Measurements from ENCODE around the gene WWC2. TPM values are rescaled to one million over a fixed set of nuclear protein-coding genes. Genes with fewer than 3 reads are reported as not detected.

The WWC2 gene
- total RNA-seq, 1 experiment from 2014 or later = 39.1 TPM

DNA sequence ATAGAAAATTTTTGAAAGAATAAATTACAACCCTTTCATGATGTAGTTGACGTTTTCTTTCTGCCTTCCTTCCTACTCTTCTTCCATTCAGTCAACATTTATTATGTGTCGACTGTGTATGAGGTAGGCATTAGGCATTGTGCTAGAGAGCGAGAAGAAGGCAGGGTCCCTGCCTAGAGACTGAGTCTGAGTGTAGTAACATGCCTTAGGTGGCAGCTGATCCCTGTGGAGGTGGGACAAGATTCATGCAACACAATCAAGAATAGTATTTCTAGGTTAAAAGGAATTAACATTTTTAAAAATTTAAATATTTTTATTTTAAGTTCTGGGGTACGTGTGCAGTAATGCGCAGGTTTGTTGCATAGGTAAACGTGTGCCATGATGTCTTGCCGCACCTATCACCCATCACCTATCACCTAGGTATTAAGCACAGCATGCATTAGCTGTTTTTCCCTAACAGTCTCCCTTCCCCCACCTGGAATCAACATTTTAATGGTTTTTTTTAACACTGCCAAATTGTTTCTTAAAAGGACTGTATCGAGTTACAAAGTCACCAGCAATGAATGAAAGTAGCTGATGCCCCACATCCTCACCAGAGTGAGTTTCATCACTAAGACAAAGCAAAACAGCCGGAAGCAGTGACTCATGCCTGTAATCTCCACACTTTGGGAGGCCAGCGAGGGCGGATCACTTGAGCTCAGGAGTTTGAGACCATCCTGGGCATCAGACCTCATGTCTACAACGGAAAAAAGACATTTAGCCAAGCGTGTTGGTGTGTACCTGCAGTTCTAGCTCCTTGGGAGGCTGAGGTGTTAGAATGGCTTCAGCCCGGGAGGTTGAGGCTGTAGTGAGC is 84.0 kb downstream of the WWC2 start (continued):
- peak; percentile 93 for TF ChIP-seq TCF7L2 (IDR thresholded peaks at IDR 0.05; ENCODE audit: borderline replicate concordance, extremely low read depth, insufficient read depth, insufficient read length)
- TF ChIP-seq ELF1 (IDR thresholded peaks at IDR 0.05; ENCODE audit: borderline replicate concordance, low read depth) = no peak
- no peak for TF ChIP-seq POLR2A (IDR thresholded peaks at IDR 0.05; ENCODE audit: borderline replicate concordance, extremely low read depth, insufficient read depth, insufficient read length)

GRCh38 chr4:183183906-183184535 is 85.0 kb downstream of the WWC2 start:
- Histone ChIP-seq H3K79me2 (ENCODE audit: insufficient read depth, low read length) (peaks cover 58% of the 10 kb centered on the region), H3K27ac (ENCODE audit: low read depth, low read length) (no peak overlapping the region; the same call in 1 of the 2 replicates), H3K4me2 (ENCODE audit: low read length) (peak overlapping the region; percentile 56; the same call in 1 of the 2 replicates), H3K36me3 (ENCODE audit: control insufficient read depth in 1 of 2, insufficient read depth in 2 of 2, low read length in 2 of 2) (no peaks in the 10 kb centered on the region), H3K9me3 (ENCODE audit: control insufficient read depth in 1 of 2, insufficient read depth in 1 of 2, low read depth in 1 of 2, low read length in 2 of 2) (no peaks in the 10 kb centered on the region), H3K4me1 (ENCODE audit: control insufficient read depth in 1 of 2, insufficient read depth in 2 of 2, low read length in 2 of 2) (peaks cover 12 to 25% of the 10 kb centered on the region in 2 experiments), H3K9ac (ENCODE audit: low read length) (no peak overlapping the region), H3K4me3 (replicated peaks in 1 of 2; ENCODE audit: low read depth in 1 of 2, low read length in 2 of 2) (no peak overlapping the region), H3K27me3 (ENCODE audit: insufficient read depth, low read length) (no peaks in the 10 kb centered on the region), H2AFZ (ENCODE audit: low read depth, low read length, poor library complexity, severe bottlenecking) (no peak overlapping the region), H3K9me2 (ENCODE audit: insufficient read depth) (no peaks in the 10 kb centered on the region), H4K20me1 (ENCODE audit: insufficient read depth) (no peaks in the 10 kb centered on the region)
- no TSS peak for BruUV-seq (replicated peaks)
- RAD21 ChIA-PET (ENCODE audit: low non-redundant PET in 1 of 2, low total read pairs in 2 of 2, uncharacterized antibody in 2 of 2, unreplicated experiment in 2 of 2) = no interaction called here
- DNase-seq (ENCODE audit: low read depth, low spot score) = no peak
- CTCF ChIA-PET = no interaction called here
- POLR2A ChIA-PET = no interaction called here
- TF ChIP-seq CBX3 (IDR thresholded peaks at IDR 0.05; ENCODE audit: low read depth) (no peak), SIN3A (IDR thresholded peaks at IDR 0.05; ENCODE audit: low read depth) (no peak), POLR2A (IDR thresholded peaks at IDR 0.05; ENCODE audit: borderline replicate concordance, extremely low read depth, insufficient read depth, insufficient read length) (no peak), ZNF274 (IDR thresholded peaks at IDR 0.05; ENCODE audit: low read depth, low read length) (no peak), YY1 (IDR thresholded peaks at IDR 0.05; ENCODE audit: extremely low read depth, insufficient replicate concordance, low read depth, low read length) (no peak), EZH2phosphoT487 (IDR thresholded peaks at IDR 0.05; ENCODE audit: borderline replicate concordance) (no peak), CEBPB (IDR thresholded peaks at IDR 0.05; ENCODE audit: low read depth) (no peak), POLR2AphosphoS5 (IDR thresholded peaks at IDR 0.05; ENCODE audit: low read depth, low read length) (no peak), REST (IDR thresholded peaks at IDR 0.05; ENCODE audit: low read depth) (no peak), JUND (IDR thresholded peaks at IDR 0.05) (no peak)
- ATAC-seq = no peak
- intact Hi-C loops (cut with micrococcal nuclease) = no loop called here
